GM06990 (cell line): Measurements from ENCODE around the gene SMAD9.

Source experiments
- DNase-seq: peaks from one replicate; pipeline ENCODE4 v3.0.0-alpha.2; 2011; ENCODE audit not compliant: insufficient read length; ENCODE audit errors: extremely low read depth
- H3K27me3 ChIP-seq: replicated peaks from 2 replicates; pipeline ENCODE4 v1.6.0; 2011; ENCODE audit warnings: low read length; ENCODE audit not compliant: control insufficient read depth, insufficient read depth
- H3K36me3 ChIP-seq: 2 replicates; pipeline ENCODE4 v1.5.1; 2011; ENCODE audit warnings: low read length; ENCODE audit not compliant: control insufficient read depth, insufficient read depth
- H3K4me3 ChIP-seq: replicated peaks from 2 replicates; pipeline ENCODE4 v1.5.1; 2011; ENCODE audit warnings: low read depth, mild to moderate bottlenecking, control low read depth, low read length
- TF ChIP-seq, protein P1 (sequence below): IDR thresholded peaks from 2 replicates; pipeline ENCODE4 v1.5.1; 2011; ENCODE audit warnings: low read length, control low read depth, mild to moderate bottlenecking, inconsistent platforms; ENCODE audit not compliant: insufficient read depth, poor library complexity, severe bottlenecking

SMAD9 gene

DNA sequence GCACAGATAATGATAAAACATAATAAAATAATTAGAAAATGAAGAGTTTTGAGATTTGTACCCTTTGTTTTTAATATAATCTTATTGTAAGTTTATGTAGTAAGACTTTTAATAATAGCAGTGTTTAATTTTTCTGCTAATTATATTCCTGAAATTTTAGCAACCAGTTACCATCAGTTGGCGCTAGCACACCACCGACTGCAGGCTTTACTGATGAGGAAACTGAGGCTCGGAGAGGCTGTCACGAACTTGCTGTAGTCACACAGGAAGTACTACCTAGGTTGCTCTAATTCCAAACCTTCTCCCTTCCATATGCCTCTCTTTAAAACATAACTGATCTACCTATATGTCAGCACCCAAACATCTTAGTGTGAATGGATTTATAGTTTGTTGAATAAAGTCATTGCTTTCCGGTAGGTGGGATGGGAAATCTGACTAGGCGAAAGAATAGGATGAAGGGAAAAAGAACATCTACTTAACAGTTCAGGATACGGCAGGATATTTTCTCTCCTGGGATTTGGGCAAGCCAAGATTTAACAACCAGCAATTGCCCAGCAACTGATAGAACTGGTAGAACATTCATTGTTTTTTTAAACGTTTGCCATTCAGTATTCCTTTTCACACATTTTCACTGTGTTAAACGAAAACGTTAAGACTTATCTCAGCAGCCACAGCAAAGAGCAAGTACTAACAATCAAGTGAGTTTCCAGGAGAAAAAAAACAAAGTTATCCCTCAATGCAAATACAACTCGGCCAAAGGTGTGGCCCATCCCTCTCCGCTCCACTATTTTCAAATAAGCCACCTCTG lies 101.8 kb downstream of the SMAD9 start:
- no peaks in the 10 kb centered on the region for H3K27me3 ChIP-seq
- H3K36me3 ChIP-seq = no peaks in the 10 kb centered on the region
- DNase-seq = no peak
- TF ChIP-seq, protein P1, sequence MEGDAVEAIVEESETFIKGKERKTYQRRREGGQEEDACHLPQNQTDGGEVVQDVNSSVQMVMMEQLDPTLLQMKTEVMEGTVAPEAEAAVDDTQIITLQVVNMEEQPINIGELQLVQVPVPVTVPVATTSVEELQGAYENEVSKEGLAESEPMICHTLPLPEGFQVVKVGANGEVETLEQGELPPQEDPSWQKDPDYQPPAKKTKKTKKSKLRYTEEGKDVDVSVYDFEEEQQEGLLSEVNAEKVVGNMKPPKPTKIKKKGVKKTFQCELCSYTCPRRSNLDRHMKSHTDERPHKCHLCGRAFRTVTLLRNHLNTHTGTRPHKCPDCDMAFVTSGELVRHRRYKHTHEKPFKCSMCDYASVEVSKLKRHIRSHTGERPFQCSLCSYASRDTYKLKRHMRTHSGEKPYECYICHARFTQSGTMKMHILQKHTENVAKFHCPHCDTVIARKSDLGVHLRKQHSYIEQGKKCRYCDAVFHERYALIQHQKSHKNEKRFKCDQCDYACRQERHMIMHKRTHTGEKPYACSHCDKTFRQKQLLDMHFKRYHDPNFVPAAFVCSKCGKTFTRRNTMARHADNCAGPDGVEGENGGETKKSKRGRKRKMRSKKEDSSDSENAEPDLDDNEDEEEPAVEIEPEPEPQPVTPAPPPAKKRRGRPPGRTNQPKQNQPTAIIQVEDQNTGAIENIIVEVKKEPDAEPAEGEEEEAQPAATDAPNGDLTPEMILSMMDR = peak; percentile 8
- peak overlapping the region; percentile 69 for H3K4me3 ChIP-seq

DNA sequence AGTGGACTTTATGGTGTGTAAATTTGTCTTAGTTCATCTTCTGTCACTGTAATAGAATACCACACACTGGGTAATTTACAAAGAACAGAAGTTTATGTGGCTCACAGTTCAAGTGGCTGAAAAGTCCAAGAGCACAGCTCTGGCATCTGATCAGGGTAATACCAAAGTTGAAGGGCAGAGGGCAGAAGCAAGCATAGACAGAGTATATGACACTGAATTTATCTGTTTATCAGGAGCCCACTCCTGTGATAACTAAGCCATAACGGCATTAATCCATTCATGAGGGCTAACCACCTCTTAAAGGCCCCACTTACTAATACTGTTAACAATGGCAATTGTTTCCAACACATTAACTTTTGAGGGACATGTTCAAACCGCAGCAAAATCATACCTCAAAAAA lies 105.0 kb downstream of the SMAD9 start:
- Histone ChIP-seq H3K27me3 (no peaks in the 10 kb centered on the region), H3K36me3 (no peaks in the 10 kb centered on the region), H3K4me3 (no peak overlapping the region)
- no peak for DNase-seq
- TF ChIP-seq, protein P1 = peak; percentile 40

GRCh38 chr13:36814465-36814864 lies 105.6 kb downstream of the SMAD9 start:
- no peak overlapping the region for H3K4me3 ChIP-seq
- H3K36me3 ChIP-seq = no peaks in the 10 kb centered on the region
- no peak for DNase-seq
- TF ChIP-seq, protein P1 = no peak
- no peaks in the 10 kb centered on the region for H3K27me3 ChIP-seq

DNA sequence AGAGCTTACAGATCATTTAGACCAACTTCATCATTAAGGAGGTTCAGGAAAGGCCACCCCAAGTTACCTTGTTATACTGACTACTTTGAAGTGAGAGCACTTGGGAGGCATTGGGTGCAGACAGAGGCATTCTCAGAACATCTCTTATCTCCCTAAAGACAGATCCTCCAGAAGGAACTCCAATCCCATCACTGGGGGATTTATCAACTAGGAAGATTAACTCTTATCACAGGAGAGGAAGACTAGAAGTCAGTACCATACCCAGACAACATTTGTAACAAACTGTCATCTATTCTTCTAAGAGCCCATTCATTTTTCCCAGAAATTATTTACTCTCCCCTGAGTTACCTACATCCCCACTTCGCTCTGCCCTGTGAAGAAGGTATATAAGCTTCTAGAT lies 106.8 kb downstream of the SMAD9 start:
- no peaks in the 10 kb centered on the region for H3K27me3 ChIP-seq

DNA sequence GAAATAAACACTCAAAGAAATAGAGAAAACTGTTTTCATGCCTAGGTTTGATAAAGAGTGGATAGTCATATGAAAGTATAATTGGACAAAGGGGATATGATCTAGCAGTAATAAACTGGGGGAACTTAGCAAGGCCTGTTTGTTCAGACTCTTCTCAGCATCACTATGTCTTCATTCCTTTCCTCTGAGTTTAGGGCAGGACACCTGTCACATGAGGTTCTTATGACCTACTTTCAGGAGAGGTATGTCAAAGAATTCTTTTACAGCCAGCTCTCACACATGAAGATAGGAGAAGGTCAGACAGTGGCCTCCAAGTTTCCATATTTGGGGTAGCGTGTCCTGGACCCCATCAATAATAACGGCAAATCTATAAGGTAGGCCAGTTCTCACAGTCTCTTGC lies 112.4 kb downstream of the SMAD9 start:
- TF ChIP-seq, protein P1 = no peak
- Histone ChIP-seq H3K27me3 (no peaks in the 10 kb centered on the region; the same call in 1 of the 2 replicates), H3K4me3 (no peak overlapping the region), H3K36me3 (no peaks in the 10 kb centered on the region)
- DNase-seq = no peak

More for the DNA sequence above, 106.8 kb downstream of the SMAD9 start:
- no peak for DNase-seq
- Histone ChIP-seq H3K4me3 (no peak overlapping the region), H3K36me3 (no peaks in the 10 kb centered on the region)
- TF ChIP-seq, protein P1 = no peak
